KG1 (cell line): Measurements from ENCODE around the gene CR1.
"Not testable (repeated sequence)": the region's sequence is repeated elsewhere in the genome, so short reads cannot be mapped to it uniquely, and the experiment has no call there.

Experiments
- DNase-seq: peaks from one replicate; lab custom pipeline; 2025; lab: John Stamatoyannopoulos, UW

The CR1 gene

GRCh38 chr1:207591205-207591604 lies 95.2 kb downstream of the CR1 start:
- not testable (repeated sequence) for DNase-seq

GRCh38 chr1:207594095-207594494 lies 98.1 kb downstream of the CR1 start:
- not testable (repeated sequence) for DNase-seq

- no peak for DNase-seq
These were observed 107.8 kb downstream of the CR1 start for GRCh38 chr1:207603777-207604176.

- DNase-seq, result no peak
These were observed 109.7 kb downstream of the CR1 start for GRCh38 chr1:207605444-207606361.

- no peak for DNase-seq
These were observed 110.4 kb downstream of the CR1 start for GRCh38 chr1:207606362-207606755.

- DNase-seq, result no peak
These were observed 116.8 kb downstream of the CR1 start for GRCh38 chr1:207612762-207613161.

- peak; percentile 26 for DNase-seq
These were observed 124.0 kb downstream of the CR1 start for GRCh38 chr1:207619871-207620542.

GRCh38 chr1:207620543-207620893 lies 124.6 kb downstream of the CR1 start:
- DNase-seq, result no peak

GRCh38 chr1:207625504-207626071 lies 129.6 kb downstream of the CR1 start:
- DNase-seq, result not testable (repeated sequence)

GRCh38 chr1:207626972-207627337 lies 131.0 kb downstream of the CR1 start:
- no peak for DNase-seq

- DNase-seq, result no peak
These were observed 131.5 kb downstream of the CR1 start for GRCh38 chr1:207627496-207627895.

- no peak for DNase-seq
These were observed 132.8 kb downstream of the CR1 start for GRCh38 chr1:207628776-207629175.

GRCh38 chr1:207631137-207631536 lies 135.2 kb downstream of the CR1 start:
- no peak for DNase-seq

GRCh38 chr1:207633226-207633625 lies 137.3 kb downstream of the CR1 start:
- DNase-seq, result no peak

GRCh38 chr1:207633699-207634289 lies 137.8 kb downstream of the CR1 start:
- not testable (repeated sequence) for DNase-seq

GRCh38 chr1:207634293-207634692 lies 138.3 kb downstream of the CR1 start:
- DNase-seq, result not testable (repeated sequence)

GRCh38 chr1:207635569-207636186 lies 139.7 kb downstream of the CR1 start:
- DNase-seq, result not testable (repeated sequence)

GRCh38 chr1:207638487-207639145 lies 142.7 kb downstream of the CR1 start:
- not testable (repeated sequence) for DNase-seq

- DNase-seq, result not testable (repeated sequence)
These were observed 143.4 kb downstream of the CR1 start for GRCh38 chr1:207639362-207639761.

- no peak for DNase-seq
These were observed 148.4 kb downstream of the CR1 start for GRCh38 chr1:207644166-207644851.
